Testis (tissue), 2 donors: Measurements from ENCODE around the gene SRD5A3.

ENCODE experiments used
- POLR2A ChIP-seq: fragments of 450-650 bp; IDR thresholded peaks from one replicate; pipeline ENCODE4 v1.6.1; 2017; ENCODE audit warnings: antibody characterized with exemption, mild to moderate bottlenecking, moderate library complexity
- TF ChIP-seq, protein P1 (sequence below), 3 experiments: fragments of 450-650 bp in 2 of 3; fragments of 200-600 bp in 1 of 3; sonication (generic) in 1 of 3; IDR thresholded peaks; one replicate each; pipeline ENCODE4 v1.5.1; 2016 to 2019; ENCODE audit warnings: antibody characterized with exemption in 3 of 3, mild to moderate bottlenecking in 2 of 3, moderate library complexity in 1 of 3

- TF ChIP-seq, protein P1, sequence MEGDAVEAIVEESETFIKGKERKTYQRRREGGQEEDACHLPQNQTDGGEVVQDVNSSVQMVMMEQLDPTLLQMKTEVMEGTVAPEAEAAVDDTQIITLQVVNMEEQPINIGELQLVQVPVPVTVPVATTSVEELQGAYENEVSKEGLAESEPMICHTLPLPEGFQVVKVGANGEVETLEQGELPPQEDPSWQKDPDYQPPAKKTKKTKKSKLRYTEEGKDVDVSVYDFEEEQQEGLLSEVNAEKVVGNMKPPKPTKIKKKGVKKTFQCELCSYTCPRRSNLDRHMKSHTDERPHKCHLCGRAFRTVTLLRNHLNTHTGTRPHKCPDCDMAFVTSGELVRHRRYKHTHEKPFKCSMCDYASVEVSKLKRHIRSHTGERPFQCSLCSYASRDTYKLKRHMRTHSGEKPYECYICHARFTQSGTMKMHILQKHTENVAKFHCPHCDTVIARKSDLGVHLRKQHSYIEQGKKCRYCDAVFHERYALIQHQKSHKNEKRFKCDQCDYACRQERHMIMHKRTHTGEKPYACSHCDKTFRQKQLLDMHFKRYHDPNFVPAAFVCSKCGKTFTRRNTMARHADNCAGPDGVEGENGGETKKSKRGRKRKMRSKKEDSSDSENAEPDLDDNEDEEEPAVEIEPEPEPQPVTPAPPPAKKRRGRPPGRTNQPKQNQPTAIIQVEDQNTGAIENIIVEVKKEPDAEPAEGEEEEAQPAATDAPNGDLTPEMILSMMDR (IDR thresholded peaks at IDR 0.05): no peak
- no peak for TF ChIP-seq POLR2A
Observed at GRCh38 chr4:55340266-55340665, 5.8 kb upstream of the SRD5A3 start.
